ENCODE measurements around the gene TREH.

TREH gene

DNA sequence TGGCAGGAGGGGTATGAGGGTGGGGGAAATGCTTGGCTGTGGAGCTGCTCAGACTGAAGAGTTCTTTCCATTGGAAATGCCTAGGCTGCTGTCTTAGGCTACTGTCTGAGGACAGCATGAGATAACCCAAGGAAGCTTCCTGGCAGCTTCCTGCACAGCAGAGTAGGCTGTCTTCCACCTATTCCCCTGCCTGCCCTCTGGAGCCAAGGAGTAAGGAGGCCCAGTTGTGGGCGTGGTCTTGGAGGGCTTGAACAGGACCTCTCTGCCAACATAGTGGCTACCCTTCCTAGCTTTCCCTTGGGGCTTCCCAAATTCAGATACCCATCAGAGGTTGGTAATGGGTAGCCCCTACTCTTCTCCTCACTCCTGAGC, 46.1 kb downstream of the TREH start:
- TF ChIP-seq, protein P1, sequence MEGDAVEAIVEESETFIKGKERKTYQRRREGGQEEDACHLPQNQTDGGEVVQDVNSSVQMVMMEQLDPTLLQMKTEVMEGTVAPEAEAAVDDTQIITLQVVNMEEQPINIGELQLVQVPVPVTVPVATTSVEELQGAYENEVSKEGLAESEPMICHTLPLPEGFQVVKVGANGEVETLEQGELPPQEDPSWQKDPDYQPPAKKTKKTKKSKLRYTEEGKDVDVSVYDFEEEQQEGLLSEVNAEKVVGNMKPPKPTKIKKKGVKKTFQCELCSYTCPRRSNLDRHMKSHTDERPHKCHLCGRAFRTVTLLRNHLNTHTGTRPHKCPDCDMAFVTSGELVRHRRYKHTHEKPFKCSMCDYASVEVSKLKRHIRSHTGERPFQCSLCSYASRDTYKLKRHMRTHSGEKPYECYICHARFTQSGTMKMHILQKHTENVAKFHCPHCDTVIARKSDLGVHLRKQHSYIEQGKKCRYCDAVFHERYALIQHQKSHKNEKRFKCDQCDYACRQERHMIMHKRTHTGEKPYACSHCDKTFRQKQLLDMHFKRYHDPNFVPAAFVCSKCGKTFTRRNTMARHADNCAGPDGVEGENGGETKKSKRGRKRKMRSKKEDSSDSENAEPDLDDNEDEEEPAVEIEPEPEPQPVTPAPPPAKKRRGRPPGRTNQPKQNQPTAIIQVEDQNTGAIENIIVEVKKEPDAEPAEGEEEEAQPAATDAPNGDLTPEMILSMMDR (IDR thresholded peaks at IDR 0.05; ENCODE audit: low read length, missing control alignments): no peak
- no peak overlapping the region for H3K4me3 ChIP-seq (replicated peaks; ENCODE audit: low read depth, low read length)
- DNase-seq (ENCODE audit: low read depth): no peak

DNA sequence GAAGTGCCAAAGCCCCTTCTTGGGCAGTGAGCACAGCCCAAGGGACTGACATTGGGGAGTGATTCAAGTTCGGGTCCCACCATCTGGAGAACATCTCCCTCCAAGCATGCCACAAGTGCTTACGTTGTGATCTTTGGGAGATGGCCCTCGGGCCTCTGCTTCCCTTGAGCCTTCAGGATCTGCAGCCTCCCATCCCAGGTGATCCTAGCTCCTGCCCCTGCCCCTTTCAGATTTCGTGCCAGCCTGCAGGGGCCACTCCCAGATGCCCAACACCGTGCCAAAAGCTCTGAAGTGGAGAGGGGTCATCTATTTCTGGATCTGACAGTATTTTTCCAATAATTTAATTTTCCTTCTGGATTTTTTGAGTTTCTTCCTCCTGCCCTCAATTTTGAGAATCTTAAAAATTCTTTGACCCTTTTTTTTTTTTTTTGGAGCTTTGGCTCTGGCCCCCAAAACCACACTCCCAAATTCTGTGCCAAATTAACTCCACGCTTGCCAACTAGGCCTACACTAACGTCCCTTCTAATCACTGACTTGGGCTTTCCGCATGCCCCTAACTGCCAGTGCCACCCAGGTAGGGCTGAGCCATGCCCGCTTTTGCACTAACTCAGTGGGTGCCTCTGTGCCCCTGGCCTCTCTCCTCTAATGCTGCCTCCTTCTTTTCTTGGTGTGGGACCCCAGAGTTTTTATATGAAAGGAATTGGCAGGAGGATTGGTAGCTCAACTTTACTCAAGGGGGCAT, 46.7 kb downstream of the TREH start:
- DNase-seq (ENCODE audit: low read depth): no peak
- TF ChIP-seq, protein P1 (IDR thresholded peaks at IDR 0.05; ENCODE audit: low read length, missing control alignments): no peak
- no peak overlapping the region for H3K4me3 ChIP-seq (replicated peaks; ENCODE audit: low read depth, low read length)

DNA sequence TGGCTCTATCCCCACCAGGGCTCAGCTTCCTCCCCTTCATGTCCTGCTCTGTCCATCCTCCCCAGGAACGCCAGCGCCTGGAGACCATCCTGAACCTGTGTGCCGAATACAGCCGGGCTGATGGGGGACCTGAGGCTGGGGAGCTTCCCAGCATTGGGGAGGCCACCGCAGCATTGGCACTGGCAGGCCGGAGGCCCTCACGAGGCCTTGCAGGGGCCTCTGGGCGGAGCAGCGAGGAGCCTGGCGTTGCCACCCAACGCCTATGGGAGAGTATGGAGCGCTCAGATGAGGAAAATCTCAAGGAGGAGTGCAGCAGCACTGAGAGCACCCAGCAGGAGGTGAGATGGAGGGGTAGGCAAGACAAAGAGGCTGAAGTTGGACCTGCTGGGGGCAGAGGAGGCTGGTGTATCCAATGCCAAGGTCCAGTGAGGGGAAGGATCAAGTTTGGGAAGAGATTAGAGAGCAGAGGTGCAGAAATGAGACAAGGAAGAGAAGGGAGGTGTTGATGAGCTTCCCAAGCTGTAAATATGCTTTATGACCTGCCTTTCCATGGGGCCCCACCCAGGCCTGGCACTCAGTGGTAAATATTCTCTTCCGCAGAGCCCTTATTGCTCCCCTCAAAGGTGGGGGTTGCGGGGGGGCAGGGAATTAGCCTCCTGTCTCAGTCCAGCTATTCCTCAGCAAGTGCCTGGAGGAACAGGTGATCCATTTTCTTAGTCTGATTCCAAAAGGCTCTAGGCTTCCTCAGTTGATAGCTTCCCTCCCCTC, 48.1 kb downstream of the TREH start:
- TF ChIP-seq, protein P1 (IDR thresholded peaks at IDR 0.05; ENCODE audit: low read length, missing control alignments): no peak
- DNase-seq (ENCODE audit: low read depth): no peak
- no peak overlapping the region for H3K4me3 ChIP-seq (replicated peaks; ENCODE audit: low read depth, low read length)

DNA sequence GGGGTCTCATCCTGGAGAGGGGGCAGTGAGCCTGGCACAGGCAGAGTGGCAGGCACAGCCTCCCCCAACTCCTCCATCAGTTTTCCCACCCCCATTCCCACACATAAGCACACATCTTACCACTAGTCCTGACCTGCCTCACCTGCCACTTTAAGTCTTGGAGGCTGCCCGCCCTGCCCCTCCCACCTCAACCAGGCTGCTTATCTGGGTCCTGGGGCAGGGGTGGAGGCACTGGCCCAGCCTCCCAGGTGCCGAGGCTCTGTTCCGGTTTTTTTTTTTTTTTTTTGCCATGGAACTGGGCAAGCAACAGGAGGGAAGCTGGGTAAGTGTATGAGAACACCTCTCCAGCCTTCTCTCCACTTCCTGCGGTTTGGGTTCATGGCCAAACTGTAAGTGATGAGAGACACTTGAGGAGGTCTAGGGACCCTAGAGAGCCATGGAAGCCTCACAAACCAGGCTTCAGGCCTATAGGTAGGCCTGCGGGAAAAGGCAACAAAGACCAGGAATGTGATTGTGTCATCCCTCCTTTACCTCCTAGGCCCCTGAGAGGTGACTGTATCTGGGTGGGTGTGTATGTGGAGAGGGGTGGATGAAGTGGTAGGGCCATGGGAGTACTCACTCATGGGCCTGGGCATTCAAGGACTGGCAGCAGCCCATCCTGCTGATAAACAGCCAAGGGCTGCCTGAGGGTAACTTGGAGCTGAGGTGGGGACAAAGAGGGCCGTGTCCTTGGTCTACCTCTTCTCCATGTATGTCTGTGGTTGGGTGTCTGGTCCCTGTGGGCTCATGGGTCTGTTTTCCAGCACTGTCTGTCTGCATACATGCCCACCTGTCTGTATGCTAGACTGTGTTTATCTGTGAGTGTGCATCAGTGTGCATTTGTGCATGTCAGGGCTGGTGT, 49.4 kb downstream of the TREH start:
- H3K4me3 ChIP-seq (replicated peaks; ENCODE audit: low read depth, low read length): no peak overlapping the region
- TF ChIP-seq, protein P1 (IDR thresholded peaks at IDR 0.05; ENCODE audit: low read length, missing control alignments): no peak
- no peak for DNase-seq (ENCODE audit: low read depth)

DNA sequence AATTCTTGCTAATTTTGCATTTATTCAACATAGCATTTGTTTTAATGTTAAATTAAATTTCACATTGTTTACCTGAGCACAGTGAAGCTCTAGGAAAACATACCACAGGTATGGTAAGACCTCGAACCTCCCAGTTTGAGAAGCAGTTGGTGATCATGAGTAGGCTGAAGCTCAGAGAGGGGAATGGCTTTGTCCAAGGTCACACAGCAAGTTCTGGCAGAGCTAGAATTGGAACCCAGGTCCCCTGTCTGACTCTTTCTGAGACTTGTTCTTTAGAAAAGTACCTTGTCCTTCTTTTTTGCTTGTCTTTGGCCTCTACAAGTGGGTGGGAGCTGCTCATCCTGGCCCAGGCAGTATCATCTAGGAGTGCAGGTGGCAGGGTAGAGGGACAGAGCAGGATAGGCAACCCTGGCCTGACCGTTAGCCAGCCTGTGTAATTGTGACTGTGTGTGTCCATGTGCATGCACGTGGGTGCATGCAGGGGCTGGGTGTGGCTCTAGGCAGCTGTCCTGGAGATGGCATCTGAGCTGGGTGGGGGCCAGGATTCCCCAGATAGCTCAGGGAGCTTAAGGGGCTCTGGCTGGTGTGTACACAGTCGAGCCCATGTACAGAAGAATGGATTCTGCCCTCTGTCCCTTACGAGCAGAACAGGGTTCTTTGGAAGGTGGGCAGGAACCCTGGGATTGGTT, 50.4 kb downstream of the TREH start:
- TF ChIP-seq, protein P1 (IDR thresholded peaks at IDR 0.05; ENCODE audit: low read length, missing control alignments): no peak
- H3K4me3 ChIP-seq (replicated peaks; ENCODE audit: low read depth, low read length): no peak overlapping the region
- no peak for DNase-seq (ENCODE audit: low read depth)

DNA sequence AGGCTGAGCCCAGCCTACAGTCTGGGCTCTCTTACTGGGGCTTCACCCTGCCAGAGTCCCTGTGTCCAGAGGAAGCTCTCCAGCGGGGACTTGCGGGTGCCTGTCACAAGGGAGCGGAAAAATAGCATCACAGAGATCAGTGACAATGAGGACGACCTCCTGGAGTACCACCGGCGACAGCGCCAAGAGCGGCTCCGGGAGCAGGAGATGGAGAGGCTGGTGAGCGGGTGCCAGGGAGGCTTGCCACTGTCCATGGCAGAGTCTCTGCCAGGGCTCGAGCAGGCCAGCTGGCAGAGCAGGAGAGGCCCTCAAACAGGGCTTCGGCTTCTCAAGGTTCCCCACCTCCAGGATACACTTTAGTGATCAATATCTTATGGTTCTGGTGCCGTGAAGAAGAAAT, 51.0 kb downstream of the TREH start:
- no peak overlapping the region for H3K4me3 ChIP-seq (replicated peaks; ENCODE audit: low read depth, low read length)
- DNase-seq (ENCODE audit: low read depth): no peak
- TF ChIP-seq, protein P1 (IDR thresholded peaks at IDR 0.05; ENCODE audit: low read length, missing control alignments): no peak

Measured in fibroblast of pulmonary artery (primary cell).